GM18907 (cell line): ENCODE results near the gene GPD1.

ENCODE experiments used
- ATAC-seq: cut with Tn5 transposase; IDR thresholded peaks from one replicate; pipeline ENCODE4 v1.9.1; 2021; ENCODE audit warnings: mild to moderate bottlenecking, moderate library complexity; ENCODE audit not compliant: unreplicated experiment

GPD1 gene

DNA sequence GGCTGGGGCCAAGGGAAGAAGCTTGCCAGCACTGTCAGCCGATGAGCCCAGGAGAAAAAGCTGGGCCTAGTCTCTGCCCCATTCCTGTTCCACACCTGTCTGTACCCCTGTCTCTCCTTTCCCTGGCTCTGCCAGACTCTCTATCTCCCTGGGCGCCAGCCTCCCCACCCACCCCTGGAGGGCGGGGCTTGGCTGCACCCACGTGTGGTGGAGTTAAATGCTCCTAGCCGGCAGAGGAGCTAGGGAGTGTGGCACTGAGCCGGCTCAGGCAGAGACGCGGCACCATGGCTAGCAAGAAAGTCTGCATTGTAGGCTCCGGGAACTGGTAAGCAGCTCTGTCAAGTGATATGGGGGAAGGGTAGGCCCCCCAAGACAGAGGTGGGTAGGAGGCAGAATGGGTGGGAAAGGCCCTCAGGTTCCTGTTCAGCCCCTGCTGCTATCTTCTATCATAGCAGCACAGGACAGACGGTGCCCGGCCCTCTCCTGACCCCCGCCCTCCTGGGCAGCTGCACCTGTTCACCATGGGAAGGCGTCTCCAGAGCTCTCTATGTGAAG is at the start of gene GPD1:
TSS of gene GPD1 (plus strand) at position 242 of the 555 bp plus-strand sequence. CDS start at position 285, 43 bp downstream.
- no peak for ATAC-seq

- peak; percentile 51 for ATAC-seq
Observed at GRCh38 chr12:50055831-50056638, 47.8 kb upstream of the GPD1 start.

DNA sequence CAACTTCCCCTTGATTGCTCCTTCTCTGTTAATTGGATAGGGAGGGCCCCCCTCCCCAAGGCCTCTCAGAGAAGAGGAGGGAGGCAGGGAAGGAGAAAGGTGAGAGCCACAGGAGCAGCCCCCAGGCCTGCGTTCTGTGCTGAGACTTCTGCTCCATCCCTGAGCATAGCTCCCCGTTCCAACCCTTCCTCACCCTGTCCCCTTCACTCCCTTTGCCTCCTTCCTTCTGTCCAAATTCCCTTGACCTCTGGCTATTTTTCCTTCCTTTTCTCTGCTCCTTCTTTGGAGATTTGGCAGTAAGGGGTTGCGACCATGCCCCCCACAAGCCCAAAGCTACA is 47.2 kb upstream of the GPD1 start:
- ATAC-seq = no peak

DNA sequence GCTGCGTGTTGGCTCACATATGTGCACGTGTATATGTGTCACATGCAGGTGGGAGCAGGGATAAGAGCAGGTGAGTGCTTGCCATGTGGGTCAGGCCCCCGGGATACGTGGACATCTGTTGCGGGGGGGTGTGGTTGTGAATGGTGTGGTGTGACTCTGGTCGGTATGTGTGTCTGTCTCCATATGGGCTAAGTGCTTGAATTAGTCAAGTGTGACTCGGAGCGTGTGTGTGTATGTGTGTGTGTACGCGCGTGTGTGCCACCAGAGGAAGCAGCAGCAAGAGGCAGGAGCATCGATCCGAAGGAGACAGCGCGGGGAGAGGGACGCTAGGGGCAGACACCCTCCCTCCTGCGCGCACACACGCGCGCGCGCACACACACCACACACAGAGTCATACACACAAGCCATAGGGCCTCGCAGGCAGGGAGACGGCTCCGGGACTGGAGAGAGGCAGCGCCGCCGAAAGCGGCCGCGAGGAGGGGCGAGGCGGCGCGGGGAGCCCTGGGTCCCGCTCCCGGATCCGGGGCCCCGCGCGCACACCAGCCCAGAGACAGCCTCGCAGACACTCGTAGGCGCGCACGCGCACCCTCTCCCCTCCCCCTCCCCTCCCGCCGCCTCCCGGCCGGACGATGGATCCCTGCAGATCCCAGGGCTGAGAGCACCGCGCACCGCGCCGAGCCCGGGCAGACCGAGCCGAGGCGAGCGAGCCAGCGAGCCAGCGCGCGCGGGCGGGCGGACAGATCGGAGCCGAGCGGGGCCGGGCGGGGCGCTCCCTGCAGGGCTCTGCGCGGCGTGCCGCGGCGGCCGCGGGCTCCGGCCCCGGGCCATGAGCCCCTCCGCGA is 46.6 kb upstream of the GPD1 start, which contains the start of gene ASIC1:
TSS of gene ASIC1 (plus strand) at position 597 of the 842 bp plus-strand sequence. CDS start 1,171 bp downstream, outside the sequence.
- no peak for ATAC-seq

DNA sequence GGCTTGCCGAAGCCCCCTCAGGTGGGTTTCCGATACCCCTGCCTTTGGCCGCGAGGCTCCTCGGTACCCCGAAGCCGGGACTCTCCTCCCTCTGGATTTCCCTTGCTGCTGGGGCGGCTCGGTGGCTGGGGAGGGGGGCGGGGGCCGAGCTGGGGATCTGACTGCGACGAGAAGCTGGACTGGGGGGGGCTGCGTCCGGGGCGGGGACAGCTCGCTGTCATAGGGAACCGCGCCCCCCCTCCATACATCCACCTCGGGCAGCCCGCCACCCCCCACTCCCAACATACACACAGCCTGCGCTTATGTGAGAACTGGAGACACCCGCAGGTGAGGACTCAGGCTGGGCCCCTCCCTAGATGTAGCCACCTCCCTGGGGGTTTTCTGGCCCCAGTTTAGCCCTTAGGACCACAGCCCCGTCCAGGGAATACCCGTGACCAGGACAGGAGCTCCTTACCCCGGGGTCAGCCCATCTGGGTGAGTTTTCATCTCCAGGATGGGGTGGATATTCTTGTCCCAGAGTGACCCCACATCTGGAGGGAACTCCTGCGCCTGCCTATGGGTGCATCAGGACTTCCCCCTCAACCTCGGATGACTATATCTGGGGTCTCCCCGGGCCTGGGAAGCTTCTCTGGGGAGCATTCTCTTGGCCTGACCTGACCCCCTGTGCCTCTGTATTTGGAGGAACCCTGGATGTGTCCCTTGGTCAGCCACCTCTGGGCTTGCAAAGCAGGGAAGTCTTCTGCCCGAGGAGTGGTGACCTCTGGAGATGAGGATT is 45.7 kb upstream of the GPD1 start:
- no peak for ATAC-seq

- no peak for ATAC-seq
Observed at GRCh38 chr12:50058743-50059312, 45.0 kb upstream of the GPD1 start.

DNA sequence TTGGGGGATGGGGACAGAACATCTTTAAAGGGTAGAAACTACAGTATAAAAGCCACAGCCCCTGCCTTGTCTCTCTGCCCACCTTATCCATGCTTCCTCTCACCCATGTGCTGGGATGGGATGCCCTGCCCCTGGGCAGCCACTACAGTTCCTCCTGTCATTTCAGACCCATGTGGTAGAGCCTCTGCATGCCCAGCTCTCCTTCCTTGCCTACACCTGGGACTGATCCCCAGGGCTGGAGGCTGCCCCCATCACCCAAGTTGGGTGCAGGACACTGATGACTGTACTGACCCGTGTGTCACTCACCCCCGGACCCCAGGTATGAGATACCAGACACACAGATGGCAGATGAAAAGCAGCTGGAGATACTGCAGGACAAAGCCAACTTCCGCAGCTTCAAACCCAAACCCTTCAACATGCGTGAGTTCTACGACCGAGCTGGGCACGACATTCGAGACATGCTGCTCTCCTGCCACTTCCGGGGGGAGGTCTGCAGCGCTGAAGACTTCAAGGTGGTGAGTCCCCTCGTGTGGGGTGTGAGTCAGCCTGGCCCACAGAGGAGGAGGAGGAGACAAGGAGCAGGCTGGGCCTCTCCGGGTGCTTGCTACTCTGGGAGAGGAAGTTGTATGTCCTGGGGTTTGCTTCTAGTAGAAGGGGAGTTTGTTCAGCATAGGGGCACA is 44.2 kb upstream of the GPD1 start:
- no peak for ATAC-seq

DNA sequence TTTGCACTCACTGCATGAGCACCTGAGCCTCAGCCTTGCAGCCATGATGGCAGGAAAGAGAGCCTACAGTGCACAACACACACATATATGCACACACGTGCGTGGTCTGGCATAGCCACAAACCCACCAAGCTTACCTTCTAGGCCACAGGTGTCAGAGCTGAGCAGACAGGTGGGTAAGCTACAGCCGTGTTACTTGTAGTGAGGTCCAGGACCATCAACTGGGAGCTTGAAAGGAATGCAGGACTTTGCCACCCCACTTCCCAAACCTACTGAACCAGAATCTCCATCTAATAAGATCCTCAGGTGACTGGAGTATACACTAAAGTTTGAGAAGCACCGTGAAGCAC is 43.7 kb upstream of the GPD1 start:
- ATAC-seq = no peak

DNA sequence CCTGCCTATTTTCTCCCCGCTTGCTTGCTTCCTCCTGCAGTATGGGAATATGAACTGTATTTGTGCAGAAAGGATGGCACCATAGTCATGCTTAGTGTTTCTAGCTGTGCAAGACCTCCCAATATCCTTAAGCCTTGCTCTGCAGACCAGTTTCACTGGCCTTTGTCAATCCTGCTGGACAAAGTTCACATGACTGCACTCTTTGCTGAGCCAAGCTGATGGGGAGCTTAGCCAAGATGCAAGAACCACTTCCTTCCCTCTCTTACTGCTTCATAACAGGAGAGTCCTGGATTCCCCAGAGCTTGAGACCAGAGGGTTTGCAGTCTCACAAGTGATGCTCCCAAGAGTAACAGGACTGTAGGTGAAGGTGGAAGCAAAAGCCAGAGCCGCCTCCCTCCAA is 42.6 kb upstream of the GPD1 start:
- ATAC-seq = no peak

GRCh38 chr12:50061946-50062686 is 41.7 kb upstream of the GPD1 start:
- no peak for ATAC-seq

- ATAC-seq = no peak
Observed at GRCh38 chr12:50062728-50063460, 40.9 kb upstream of the GPD1 start.

- no peak for ATAC-seq
Observed at GRCh38 chr12:50065726-50066310, 38.0 kb upstream of the GPD1 start.

DNA sequence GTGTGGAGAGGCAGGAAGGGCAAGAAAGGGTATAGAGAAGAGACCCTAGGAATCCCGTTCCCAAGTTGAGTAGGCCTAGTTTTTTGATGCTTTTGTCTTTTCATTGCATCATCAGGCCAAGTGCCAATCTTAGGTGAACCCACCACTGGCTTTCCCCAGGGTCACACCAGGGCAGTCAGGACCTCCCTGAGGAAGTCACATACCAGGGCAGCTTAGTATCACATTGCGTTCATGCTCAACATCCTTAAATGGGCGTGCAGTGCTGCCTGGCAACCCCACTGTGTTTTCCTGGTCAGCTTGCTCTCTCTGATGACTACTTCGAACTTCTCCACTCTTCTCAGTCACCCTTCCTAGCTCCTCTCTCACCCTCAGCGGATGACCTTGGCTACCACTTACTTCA is 37.4 kb upstream of the GPD1 start:
- no peak for ATAC-seq

DNA sequence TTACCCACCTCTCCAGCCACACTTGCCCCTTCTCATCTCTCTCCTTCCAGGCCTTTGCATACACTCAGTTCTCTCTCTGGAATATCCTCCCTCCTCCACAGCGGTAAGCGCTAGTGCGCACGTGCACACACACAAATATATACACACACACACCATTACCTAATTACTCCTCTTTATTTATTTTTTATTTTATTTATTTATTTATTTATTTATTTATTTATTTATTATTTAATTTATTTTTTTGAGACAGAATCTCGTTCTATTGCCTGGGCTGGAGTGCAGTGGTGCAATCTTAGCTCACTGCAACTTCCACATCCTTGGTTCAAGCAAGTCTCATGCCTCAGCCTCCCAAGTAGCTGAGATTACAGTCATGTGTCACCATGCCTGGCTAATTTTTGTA is 34.7 kb upstream of the GPD1 start:
- ATAC-seq = no peak

DNA sequence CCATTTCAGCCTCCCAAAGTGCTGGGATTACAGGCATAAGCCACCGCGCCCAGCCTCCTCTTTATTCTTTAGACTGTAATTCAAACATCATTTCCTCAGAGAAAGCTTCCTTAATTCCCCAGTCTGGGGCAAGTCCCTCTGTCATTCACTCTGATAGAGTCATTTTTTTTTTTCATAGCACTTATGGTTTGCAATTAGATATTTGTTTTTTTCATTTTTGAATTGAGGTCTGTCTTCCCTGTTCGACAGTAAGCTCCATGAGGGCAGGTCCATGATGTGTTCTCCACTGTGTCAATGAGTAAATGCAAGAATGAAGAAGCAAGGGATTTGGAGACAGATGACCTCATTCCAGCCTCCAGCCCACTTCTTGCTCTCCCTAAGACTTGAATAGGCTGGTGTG is 34.3 kb upstream of the GPD1 start:
- no peak for ATAC-seq

DNA sequence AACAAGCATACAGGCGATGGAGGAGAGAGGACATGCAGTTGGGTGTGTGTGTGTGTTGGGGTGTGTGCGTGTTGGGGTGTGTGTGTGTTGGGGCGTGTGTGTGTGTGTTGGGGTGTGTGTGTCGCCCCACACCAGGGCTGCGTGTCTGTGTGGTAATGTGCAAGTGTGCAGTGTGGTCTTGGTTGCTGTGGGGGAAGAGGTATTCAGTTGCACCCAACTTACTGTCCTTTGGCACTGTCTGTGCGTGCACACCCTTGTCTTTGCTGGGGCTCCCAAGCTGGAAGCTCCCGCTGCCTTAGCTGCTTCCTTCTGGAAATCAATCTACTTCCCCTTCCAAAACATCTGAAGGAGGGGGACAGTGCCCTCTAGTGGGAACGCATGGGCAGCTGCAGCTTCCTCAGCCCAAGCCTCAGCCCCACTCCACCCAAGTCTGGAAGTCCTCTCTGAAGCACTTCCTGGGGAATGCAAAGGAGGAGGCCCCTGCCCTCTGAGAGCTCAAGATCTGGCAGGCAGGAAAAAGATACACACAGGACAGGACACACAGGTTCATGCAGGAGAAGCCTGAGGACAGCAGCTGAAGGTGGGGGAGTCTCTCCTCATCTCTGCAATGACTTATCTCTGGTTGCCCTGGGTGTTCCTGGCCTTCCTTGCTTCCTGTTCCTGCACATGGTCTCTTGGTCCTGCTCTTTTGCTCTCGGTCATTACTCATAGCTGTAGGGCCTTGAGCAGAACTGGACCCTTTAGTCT is 33.3 kb upstream of the GPD1 start:
- no peak for ATAC-seq

GRCh38 chr12:50072198-50072907 is 31.5 kb upstream of the GPD1 start:
- no peak for ATAC-seq
